ENCODE results near the gene PERCC1.

DNA sequence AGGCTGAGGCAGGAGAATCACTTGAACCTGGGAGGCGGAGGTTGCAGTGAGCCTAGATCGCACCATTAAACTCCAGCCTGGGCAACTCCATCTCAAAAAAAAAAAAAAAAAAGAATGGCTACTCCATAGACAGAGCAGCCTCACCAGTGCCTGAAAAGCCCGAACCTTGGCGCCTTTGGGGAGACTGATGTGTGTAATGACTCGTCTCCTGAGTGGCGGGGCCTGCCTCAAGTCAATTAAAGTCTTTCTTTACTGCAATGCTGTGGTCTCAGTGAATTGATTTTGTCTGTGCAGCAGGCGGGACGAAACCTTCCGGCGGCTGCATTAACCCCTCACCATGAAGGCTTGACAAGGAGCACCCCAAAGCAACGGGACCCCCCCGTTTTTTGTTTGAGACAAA, 6.8 kb upstream of the PERCC1 start:
- TF ChIP-seq CTCF (conservative IDR thresholded peaks at IDR 0.05; ENCODE audit: low read depth, low read length) (no peak), EZH2 (IDR thresholded peaks at IDR 0.05; ENCODE audit: borderline replicate concordance, low read depth, low read length, poor library complexity, severe bottlenecking) (no peak)

All from A673 (cell line).